DOHH2 (cell line): ENCODE results near the gene ECE1.

Source experiments
- CTCF ChIP-seq: fragments of 200-600 bp; sonication (generic); IDR thresholded peaks from one replicate; pipeline ENCODE4 v1.5.1; 2014; ENCODE audit warnings: antibody characterized with exemption, mild to moderate bottlenecking, low read depth, low read length; ENCODE audit not compliant: poor library complexity, severe bottlenecking
- EZH2phosphoT487 ChIP-seq: fragments of 200-600 bp; sonication (generic); IDR thresholded peaks from 2 replicates; pipeline ENCODE4 v1.6.1; 2017; ENCODE audit warnings: borderline replicate concordance, mild to moderate bottlenecking, antibody characterized with exemption, low read length, moderate library complexity, mixed read lengths

GRCh38 chr1:21188235-21188634 lies 102.0 kb downstream of the ECE1 start:
- TF ChIP-seq CTCF (no peak), EZH2phosphoT487 (no peak)
